NCI-H187 (cell line): ENCODE results near the gene SMYD1.

Experiments used
- DNase-seq, 2 experiments: peaks; one replicate each; lab custom pipeline; 2025; lab: John Stamatoyannopoulos, UW

Gene SMYD1

DNA sequence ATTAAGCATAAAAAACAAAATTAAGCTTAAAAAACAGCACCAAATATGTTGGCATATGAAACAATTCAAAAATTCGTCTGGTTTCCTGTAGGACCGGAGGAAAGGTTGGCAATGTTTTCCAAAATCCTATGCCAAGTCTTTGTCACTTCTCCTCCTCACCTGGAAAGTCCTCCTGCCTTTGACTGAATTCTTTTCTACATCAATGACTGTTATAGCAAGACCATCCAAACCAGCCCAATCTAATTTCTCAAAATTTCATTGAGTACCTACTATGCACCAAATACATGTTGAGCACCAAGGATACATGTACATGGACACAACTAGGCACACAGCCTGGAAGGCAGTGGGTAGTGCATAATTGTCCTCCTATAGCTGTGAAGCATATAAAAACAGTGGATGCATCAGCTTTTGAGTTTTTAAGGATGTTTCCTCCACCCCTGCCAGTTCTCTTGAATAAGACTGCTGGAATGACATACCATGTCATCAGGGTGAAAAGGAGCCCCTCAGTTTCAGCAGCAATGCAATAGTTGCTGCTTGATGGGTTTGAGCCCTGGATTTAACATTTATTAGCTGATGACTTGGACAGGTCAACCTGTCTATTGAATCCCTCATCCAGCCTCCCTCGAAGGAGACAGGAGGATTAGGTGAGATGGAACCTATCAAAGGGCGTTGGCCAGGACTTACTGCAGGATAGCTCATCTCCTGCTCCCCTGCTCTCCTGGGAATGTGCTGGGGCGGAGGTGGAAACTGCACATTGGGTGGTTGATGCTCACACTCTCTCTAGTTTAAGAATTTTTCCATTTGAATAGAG, 55.7 kb downstream of the SMYD1 start:
- no peak for DNase-seq

DNA sequence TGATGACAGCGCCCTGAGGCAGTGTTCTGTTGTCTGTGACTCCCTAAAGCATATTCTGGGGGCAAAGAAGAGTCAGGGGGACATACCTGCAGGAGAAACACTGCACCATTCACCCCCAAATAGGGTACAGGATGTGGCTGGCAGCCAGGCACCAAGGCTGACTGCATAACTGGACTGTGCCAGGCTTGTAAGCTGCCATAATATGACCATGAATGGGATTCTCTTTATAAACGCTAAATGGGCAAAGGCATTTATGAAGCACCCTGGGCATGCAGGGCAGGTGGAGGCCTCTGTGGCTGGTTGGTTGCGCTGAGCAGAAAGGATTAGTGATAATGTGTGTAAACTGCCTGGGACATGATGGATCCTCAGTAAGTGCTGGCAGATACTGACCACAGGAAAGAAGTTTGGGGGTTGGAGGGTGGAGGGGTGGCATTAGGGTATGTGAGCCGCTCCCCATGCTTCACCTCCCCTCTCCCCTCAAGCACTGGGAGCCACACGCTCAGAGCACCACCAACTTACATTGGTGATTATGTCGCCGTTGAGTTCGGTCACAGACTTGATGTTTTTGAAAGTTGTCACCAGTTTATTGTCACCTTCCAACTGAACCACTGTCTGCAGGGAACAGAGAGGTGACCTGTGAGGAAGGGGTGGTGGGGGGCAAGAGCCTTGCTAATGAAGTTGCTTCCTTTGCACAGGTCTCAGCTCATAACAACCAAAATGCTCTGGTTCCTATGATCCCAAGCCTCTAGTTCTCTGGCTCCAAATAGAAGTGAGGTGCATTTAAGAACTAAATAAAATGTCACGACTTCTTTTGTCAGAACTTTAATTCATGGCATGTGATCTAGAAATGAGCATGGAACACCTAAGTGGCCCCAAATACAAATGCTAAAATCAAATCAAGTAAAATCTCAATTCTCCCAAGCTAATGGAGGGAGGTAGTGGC, 56.6 kb downstream of the SMYD1 start:
- DNase-seq: no peak

DNA sequence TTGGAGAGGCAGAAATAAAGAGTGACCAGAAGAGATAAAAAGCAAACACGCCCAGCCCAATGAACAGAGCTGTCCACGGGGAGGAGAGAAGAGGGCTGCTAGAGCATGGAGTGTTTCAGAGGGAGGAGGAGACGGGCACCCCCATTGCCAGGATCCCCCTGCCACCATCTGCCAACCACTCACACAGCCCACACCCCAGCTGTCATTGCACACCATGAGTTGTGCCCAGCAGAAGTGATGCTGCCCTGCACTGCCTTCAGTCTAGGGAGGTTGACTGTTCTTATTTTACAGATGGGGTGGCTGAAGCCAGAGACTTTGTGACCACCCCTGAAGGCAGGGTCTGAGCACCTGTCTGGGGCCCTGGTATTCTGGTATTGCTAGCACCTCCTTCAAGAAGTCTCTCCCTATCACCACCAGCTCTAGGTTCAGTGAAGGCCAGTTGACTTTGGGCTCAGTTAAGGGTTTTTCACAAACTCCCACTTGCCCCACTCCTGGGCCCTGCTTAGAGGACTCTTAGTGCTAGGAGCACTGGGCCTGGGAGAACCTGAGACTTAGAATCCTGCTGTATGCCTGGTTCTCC, 57.8 kb downstream of the SMYD1 start:
- DNase-seq: no peak

DNA sequence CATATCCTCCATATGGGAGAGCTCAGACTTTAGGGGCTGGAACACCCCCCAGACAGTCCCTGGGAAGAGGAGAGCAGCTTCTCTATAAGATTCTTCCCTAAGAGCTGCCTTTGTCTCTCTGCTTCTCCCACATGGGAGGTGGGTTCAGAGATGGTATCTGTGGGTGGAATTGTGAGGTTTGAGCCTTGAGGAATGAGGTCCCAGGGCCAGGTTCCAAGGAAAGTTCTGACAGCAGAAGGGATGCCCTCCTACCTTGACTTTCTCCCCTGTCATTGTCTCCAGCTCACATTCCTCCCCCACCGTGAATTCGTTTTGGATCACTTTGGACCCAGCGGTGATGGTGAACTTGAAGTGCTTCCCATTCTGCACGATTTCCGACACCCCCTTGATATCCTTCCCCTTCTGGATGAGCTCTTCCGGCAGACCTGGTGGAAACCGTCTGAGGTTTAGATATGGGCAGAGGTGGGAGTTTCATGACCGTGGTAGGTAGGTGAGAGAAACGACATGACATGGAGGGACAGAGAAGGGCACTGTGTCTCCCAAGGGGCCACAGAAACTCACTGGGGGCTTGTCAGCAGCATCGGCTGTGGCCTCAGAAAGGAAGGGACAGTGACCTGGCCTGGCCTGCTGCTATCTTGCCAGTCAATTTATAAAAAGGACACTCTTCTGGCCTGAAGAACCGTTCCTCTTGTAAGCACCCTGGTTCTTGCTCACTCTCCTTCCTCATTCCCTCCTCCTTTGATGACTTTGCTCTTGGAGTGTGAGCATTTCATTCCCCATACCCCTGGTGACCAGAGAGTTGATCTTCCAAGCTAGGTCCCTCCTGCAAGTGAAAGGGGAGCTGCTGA, 58.5 kb downstream of the SMYD1 start:
- no peak for DNase-seq

DNA sequence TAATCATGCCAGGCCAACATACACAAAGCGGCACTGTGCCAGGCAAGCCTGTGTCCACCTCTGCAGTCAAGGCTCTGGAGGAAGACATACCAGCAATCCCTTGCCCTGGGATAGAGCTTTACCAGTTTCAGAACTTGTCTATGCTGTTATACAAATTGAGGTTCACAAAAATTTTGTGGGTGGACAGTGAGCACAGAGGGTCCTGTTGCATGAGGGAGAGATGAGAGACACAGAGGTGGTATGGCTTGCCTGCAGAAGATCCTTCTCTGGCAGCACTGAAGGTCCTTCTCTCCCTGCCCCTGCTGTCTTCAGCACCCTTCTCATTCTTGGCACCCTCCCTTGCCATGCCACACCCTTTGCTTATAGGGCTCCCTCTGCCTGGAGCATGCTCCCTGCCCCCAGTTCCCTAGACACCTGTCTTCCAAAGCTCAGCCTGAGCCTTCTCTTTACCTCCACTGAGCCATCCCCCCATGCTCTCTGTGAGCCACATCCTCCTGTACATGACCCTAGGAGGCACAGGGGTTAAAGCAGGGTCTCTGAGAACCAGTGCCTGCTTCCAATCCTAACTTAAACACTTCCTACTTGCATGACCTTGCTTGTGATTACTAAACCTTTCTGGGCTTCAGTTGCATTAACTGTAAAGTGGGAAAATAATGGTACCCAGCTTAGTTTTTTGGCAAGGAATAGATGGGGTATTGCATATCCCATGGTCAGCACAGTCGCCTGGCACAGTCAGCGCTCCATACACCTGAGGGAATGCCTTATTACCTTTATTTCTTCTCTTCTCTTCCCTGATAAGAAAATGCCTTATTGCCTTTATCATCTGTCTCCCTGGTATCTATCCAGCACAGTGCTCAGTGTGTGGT, 59.4 kb downstream of the SMYD1 start:
- DNase-seq: no peak

DNA sequence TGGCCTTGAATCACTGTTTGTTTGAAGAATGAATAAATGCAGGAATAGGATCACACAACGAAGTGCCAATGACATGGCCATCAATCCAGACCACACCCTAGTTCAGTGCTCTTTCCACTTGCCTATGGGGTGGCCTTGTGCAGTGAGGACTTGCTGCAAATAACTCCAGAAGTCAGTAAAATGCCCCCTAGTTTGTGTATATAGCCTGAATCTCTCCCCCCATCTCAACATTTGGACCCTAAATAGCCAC, 59.9 kb downstream of the SMYD1 start:
- DNase-seq: no peak

DNA sequence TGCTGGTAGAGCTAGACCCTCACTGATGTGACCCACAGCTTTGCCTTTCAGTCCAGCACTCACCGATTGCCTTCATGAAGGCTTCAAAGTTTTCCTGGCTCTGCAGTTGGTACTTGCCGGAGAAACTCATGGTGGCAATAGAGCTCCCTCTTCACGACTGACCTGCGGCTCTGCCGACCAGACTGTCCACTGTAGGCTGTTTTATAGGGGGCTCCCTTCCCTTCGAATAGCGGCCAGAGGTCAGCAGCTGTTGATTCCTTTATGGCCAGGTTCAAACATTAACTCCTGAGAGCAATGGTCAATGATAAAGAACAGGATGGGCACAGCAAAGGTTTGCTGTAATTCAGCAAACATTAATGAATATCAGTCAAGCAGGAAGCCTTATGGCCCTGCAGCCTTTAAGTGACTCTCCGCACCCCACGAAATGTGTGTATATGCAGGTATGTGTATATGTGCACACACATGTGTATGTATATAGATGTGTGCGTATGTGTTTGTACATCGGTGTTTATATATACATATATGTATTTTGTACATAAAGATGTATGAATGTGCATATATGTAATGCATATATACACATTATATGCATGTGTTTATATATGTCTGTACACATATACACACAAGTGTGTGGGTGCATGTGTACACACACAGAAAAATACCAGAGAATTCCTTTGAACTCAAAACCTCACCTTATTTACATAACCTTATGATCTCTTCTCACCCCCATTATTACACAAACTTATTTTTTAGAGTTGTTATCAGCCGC, 60.4 kb downstream of the SMYD1 start, which contains the start of gene FABP1:
TSS of gene FABP1 (minus strand) at position 175 of the 766 bp plus-strand sequence. CDS start at position 130, 45 bp downstream.
- DNase-seq: no peak

DNA sequence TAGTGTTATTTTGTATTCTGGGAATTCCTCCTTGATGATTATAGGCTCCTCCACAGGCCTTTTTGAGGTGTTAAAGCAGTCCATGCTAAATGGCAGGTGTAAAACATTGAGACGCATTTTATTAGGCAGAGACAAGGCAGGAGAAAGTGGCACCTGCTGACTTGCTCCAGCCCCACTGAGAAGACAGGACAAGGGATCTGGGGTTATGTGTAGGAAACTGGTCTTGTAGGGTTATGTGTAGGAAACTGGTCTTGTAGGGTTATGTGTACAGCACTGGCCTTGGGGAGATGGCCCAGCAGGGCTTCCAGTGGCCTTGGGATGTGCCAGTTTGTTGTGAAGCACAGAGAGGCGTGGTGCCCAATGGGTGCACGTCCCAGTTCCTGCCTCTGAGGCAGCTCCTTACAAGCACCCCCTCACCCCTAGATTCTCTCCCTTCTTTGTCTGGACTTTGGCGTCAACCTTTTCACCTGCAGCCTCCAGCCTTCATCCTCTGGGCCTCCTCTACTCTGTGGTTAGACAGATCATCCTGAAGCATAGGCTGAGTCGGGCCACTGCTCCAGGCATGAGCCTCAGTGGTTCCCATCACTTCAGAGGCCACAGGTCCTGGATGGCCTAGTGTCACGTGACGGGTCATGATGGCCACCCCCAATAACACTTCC, 61.2 kb downstream of the SMYD1 start:
- DNase-seq: no peak

DNA sequence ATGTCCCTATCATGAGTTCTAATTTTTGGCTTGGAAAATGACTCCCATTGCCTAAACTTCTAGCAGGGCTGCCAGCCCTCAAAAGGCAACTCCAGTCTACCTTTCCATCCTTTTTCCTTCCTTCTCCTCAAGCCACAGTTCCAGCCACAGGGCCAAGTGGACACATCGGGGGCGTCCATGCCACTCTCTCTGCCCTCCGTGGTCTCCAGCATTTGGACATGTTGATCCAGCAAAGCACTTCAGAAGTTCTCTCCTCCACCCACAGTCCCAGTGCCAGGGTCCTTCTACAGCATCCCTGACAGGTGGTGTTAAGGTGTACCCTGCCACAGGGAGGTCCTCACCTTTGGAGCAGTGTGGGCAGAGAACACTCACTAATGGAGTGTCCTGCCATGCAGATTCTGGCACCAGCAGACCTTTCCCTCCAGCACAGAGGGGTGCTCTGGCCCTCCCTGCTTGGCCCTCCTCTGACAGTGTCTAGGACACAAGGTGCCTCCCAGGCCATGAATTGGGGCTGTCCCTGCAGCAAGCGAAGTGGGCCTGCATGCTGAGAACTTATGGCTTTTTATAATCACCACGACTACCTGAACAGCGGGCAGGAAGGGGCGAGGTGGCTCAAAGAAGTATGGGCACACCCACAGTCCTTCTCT, 61.8 kb downstream of the SMYD1 start:
- no peak for DNase-seq

DNA sequence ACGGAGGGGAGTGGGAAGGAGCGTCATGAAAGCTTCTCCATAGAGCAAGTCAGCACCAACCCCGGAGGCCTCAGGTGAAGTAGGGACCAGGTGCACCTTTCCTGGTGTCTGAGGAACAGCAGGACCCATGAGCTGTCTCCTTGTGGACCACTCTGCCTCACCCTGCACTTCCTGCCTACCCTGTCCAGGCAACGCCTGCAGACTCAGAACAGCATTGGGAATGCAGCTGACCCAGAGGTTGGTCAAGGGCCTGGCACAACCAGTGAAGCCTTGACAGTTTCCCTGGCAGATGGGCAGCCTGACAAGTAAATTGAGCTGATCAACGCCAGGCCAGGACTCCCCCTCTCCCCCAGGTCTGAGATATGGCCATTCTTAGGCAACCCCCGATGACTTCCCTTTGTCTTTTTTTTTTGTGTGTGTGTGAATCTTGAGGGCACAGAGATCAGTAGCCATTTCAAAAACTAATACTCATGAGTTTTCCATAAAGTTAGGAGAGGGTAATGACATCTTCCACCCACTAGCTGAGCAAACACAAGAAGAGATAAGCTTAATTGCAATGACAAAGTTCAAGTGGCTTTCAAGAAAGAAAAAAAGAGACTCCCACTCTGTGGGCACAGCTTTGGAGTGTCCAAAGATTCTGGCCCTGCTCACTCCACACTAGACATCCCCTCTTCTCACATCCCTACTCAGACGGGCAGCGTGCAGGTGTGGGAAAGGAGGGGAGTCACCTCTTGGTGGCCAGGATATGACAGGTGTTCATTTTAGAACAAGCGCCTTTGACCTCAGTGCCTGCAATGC, 63.8 kb downstream of the SMYD1 start:
- DNase-seq: no peak

DNA sequence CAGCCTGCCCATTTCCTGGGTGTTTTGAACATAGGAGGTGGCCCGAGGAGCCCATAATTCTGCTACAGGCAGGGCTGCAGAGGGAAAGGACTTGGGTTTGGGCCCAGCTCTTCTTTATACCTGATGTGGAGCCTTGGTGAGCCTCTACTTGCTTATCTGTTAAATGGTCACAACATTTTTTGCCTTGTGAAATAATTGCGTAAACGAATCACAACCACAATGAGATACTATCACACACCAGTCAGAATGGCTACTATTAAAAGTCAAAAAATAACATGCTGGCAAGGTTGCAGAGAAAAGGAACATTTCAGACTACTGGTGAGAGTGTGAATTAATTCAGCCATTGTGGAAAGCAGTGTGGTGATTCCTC, 64.4 kb downstream of the SMYD1 start:
- DNase-seq: no peak

DNA sequence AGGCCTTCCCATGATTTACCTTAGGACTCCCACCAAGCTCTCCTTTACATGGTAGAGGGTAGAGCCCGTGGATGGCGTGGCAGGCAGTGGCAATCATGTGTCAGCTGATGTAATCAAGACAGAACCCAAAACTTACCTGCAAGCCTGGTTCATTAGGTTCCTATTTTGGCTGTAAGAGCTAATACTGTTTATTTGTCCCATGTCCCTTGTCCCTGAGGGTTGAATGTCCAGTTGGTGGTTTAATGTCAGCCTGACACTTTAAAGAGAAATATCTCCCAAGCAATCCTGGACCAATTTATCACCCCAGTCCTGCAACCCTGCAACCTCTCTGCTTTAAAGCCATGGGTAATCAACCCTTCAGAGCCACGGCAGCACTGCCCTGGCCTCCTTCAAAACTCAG, 66.2 kb downstream of the SMYD1 start:
- DNase-seq: no peak

DNA sequence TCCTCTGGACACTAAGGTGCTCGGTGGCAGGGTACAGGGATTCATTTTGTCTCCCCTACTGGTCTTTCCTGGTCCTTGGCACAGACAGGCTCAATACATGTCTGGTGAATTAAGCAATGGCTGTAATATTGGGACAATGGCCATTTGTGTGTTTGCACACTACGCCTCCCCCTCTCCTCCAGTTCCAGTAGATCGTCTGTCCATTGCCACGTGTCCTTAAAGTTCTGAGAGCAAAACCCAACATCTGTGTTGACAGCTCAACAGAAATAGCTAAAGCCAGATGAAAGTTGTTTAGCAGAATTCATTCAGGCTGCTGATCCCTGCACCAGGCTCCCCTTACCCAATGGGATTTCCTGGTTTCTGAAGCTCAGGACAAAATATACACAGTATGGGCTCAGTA, 69.2 kb downstream of the SMYD1 start:
- no peak for DNase-seq

DNA sequence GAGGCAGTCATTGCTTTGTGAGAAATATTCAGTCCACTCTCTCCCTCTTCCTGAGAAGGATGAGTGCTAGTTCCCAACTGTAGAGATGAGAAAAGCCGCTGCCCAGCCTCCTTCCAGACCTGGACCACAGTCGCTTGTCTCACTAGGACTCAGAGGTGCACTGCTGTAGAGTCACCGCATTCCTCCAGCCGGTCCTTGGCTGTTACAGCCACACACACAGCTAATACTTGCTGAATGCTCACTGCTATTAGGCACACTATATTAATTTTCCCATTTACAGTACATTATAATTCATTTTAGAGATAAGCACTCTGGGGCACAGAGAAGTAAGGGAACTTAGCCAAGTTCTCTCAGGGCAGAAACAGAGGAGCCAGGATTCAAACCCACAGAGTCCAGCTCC, 70.2 kb downstream of the SMYD1 start:
- DNase-seq: no peak

DNA sequence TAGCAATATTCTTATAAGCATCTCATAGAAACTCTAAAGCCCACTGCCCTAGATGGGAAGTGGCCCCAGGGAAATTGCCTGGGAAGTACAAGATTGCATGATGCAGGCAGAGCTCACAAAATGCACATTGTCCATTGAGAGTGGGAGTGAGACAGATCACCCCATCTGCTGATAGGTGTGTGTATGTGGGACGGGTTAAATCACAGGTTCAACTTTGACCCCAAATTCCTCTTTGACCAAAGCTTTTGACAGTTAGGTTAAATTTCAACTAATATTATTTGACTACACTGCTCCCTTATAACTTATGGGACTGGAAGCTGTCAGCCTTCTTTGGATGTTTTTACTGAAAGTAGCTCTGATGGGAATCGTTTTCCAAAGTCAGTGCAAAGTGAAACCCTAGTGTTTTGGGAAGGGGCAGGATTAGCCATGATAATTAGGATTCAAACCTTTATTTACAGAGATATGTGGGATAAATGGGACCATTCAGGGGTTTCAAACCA, 71.6 kb downstream of the SMYD1 start:
- DNase-seq: no peak

DNA sequence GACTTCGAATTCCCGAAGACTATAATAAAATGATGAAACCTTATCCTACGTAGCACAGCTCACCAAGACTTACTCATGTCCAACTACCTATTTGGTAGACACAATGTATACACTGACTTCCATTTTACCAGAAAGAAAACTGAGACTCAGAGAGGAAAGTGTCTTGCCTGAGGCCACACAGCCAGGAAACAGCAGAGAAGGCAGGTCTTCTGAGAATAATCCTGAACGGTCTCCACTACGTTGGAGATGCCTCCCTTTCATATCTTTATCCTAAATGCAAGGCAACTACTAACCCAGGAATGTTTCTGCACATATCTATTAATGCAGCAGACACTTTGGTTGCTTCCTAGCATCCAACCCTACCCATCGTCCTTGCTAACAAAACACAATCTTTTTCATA, 72.2 kb downstream of the SMYD1 start:
- DNase-seq: no peak

DNA sequence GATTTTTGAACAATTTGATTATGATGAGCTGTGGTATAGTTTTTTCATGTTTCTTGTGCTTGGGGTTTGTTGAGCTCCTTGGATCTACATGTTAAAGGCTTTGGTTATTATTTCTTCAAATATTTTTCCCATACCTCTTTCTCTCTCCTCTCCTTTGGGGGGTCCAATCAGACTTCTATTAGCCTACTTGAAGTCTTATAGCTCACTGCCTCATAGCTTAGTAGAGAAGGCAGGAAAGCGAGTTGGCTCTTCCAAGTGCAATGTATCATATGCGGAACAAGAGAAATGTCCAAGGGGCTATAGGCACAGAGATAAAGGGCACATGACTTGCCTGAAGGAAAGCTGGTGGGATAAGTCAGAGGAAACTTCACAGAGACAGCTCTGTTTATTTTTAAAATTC, 74.3 kb downstream of the SMYD1 start:
- no peak for DNase-seq

DNA sequence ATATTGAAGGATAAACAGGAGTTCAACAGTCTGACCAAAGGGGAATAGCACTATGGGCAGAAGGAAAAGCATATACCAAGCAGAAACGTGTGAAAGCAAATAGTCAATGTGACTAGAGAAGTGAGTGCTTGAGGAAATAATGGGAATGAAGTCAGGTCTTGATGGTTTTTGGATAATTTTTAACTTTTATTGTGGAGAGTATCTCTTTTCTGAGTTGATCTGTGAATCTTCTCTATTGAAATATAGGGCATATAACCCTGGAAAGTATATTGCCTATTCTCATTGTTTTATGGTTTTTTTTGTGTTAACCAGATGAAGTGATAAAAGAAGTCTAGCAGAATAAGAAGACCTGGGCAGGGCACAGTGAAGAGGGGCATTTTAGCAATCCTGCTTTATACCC, 76.6 kb downstream of the SMYD1 start:
- DNase-seq: no peak
